NCI-H1436 treated with DMSO at 0.1 percent for 48 hours (cell line): ENCODE measurements around the gene PFKFB3.
"Not testable (repeated sequence)": the region's sequence is repeated elsewhere in the genome, so short reads cannot be mapped to it uniquely, and the experiment has no call there.

Experiments used
- DNase-seq: peaks from one replicate; lab custom pipeline; 2025; lab: John Stamatoyannopoulos, UW

The PFKFB3 gene

DNA sequence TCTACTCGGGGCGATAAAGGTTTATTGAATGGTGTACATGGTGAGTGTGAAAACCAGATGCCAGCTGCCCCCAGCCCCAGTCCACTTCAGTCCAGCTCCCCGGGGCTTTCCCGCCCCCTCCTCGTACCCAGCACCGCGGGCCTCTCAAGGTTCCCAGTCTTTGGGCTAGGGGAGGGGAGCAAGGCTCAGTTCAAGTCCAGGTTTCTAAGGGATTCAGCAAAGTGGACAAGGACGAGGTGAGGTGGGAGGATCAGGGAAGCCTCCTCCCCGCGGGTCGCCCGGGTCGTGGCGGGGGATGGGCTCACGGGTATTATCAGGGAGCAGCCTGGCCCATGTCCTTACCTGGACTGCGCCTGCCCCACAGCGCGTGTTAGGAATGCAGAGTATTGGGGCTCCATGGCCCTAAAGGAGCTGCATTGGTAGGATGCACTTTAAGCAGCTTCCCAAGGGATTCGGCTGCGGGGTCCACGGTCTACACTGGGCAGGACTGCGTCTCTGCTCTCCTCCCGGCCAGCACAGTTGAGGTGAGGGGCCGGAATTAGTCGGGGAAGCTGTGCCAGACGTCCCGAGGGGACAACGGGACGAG, 541 bp upstream of the PFKFB3 start:
- DNase-seq: no peak

DNA sequence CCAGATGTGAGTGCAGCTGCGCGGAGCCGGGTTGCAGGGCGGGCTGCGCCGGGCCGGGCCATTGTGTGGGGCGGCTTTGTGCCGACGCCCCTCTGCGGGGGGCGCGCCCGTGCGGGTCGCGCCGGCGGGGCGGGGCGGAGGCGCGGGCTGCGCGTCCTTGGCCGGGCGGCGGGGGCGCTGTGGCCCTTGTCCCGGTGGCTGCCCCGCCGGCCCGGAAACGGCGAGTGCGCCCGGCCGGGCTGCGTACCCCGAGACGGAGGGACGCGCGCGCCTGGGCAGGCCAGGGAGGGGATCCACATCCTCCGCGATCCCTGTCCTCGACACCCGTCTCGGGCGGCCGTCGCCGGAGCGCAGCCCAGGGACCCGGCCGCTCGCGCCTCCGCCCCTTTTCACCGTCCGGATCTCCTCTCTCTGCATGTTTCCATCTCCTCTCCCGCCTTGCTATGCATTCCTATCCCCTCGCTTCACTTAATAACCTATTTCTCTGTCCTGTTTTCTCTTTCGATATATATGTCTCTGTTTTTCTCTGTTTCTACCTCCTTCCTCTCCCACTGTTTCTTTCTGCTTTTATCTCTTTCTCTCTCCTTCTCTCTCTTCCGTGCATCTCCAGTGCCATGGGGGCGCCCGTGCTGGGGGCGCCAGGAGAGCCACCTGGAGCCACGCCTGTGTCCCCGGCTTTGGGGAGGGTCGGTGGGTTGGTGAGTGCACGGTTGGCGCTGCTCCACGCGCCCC, 765 bp downstream of the PFKFB3 start:
- no peak for DNase-seq

GRCh38 chr10:6204063-6204340, 1.3 kb downstream of the PFKFB3 start:
- no peak for DNase-seq

- DNase-seq: no peak
These were observed 1.8 kb downstream of the PFKFB3 start for GRCh38 chr10:6204341-6205191.

GRCh38 chr10:6206486-6206885, 3.8 kb downstream of the PFKFB3 start:
- not testable (repeated sequence) for DNase-seq

- DNase-seq: no peak
These were observed 4.9 kb downstream of the PFKFB3 start for GRCh38 chr10:6207658-6208057.

GRCh38 chr10:6208799-6209235, 6.1 kb downstream of the PFKFB3 start:
- no peak for DNase-seq

DNA sequence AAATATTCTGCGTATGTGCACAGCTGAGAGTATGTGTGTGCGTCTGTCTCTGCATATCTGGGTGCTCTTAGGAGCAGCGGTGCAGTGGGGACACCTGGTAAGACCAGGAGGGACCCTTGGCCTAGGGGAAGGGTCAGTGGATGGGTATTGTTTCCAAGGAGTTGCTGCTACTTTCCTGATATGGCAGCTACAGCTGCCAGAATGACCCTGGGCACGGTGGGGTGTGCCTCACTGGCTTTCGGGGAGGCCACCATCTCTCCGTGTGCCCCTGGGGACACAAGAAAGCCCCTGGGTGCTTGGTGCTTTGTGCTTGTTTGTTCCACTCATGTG, 8.6 kb downstream of the PFKFB3 start:
- DNase-seq: no peak

- no peak for DNase-seq
These were observed 9.2 kb downstream of the PFKFB3 start for GRCh38 chr10:6211671-6212635.

DNA sequence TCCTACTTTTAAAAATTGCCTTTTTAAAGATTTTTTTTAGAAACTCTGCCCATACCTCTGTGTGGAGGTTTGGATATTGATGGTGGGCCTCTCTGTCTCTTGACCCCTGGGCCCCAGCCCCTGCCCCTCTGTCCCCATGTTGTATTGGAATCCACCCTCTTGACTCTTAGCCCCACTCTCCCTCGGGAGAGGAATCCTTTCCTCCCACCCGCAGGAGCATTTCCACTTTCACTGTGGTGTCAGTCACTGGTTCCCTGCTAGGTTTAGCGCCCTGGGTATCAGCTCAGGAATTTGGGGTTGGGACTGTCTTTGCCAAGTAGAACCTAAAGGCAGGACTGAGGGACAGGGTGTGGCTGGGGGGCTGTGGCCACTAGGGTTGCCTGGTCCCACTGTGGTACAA, 10.1 kb downstream of the PFKFB3 start:
- no peak for DNase-seq

DNA sequence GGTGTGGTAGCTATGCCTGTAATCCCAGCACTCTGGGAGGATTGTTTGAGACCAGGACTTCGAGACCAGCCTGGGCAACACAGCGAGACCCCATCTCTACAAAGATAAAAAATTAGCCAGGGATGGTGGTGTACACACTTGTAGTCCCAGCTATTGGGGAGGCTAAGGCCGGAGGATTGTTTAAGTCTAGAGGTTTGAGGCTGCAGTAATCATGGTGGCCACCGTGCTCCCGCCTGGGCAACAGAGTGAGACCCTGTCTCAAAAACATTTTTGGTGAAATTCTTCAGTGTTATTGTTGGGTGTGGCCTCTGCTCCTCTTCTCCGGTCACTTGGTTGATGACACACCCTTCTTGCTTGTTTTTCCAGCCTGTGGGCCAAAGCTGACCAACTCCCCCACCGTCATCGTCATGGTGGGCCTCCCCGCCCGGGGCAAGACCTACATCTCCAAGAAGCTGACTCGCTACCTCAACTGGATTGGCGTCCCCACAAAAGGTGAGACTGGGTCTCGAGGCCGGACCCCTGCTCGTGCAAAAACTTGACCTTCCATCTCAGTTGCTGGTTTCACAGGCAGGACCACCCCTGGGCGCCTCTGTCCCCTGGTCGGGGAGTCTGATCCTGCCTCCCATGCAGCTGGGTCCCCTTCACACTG, 10.6 kb downstream of the PFKFB3 start:
- no peak for DNase-seq

DNA sequence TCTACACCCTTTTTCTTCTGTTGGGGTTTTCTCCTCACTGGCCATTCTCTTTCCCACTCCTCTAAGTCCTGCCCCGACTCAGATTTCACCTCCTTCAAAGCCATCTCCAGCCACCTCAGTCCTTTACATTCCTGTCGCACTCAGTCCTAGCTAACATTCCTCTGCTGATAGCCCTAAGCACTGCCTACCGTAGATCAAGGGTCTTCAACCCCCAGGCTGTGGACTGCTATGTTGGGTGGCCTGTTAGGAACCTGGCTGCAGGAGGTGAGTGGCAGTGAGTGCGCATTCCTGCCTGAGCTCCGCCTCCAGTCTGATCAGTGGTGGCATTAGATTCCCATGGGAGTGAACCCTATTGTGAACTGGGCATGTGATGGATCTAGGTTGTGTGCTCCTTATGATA, 11.2 kb downstream of the PFKFB3 start:
- no peak for DNase-seq

GRCh38 chr10:6214612-6215011, 11.9 kb downstream of the PFKFB3 start:
- DNase-seq: no peak

DNA sequence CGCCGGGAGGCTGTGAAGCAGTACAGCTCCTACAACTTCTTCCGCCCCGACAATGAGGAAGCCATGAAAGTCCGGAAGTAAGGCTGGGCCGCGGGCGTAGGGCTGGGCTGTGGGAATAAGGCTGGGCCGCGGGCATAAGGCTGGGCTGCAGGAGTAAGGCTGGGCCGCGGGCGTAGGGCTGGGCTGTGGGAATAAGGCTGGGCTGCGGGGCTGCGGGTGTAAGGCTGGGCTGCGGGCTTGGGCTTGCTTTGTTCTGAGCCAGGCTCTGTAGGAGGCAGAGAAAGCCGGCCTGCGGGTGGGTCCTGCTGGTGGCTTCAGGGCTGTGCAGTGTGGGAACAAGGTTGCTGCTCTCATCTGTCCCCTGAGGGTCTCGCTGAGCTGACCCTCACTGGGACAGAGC, 12.5 kb downstream of the PFKFB3 start:
- DNase-seq: no peak

DNA sequence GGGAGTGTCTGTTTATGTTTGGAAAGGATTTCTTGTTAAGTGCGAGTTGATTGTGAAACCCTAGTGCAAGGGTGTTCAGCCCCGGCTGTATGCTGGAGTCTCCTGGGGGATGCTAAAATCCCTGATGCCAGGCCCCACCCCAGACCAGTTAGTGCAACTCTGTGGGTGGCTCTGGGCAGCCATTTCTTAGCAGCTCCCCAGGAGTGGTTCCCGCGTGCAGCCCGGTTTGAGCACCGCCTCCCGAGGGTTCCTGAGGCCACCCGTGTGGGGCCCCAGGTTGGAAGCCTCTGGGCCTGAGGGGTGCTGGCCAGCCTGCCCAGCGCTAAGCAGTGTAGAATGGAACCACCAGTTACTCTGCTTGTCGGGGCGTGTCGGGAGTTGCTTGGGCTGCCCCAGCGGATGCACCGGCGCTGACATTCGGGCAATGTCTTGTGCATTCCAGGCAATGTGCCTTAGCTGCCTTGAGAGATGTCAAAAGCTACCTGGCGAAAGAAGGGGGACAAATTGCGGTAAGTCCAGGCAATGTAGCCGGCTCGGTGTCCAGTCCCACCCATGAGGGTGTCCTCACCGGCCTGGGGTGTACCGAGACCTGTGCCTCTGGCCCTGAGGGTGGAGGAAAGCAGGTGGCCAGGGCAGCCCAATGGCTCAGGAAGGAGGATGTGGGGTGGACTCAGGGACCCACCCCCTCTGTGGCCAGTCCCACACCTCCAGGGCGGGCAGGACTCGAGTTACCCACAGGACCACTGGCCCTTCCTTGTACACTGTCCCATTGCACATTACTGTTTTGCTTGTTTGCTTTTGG, 13.2 kb downstream of the PFKFB3 start:
- no peak for DNase-seq

DNA sequence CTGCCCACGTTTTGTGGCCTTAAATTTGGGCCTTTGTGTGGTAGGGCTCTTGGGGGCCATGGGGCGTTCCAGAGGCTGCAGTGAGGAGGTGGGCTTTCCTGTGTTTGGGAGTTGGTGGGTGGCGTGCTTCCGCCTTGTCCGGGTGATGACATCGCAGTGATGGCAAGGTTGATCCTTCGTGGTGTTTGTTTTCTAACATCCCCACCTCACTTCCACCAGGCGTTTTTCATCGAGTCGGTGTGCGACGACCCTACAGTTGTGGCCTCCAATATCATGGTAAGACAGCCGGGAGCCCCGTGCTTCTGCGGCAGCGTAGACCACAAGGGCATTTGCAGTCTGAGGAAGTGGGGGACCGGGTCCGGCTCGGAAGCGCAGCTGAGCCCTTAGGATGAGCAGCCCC, 14.2 kb downstream of the PFKFB3 start:
- DNase-seq: no peak

GRCh38 chr10:6217611-6218010, 14.9 kb downstream of the PFKFB3 start:
- no peak for DNase-seq

- no peak for DNase-seq
These were observed 16.2 kb downstream of the PFKFB3 start for GRCh38 chr10:6218692-6219493.

GRCh38 chr10:6219494-6219836, 16.7 kb downstream of the PFKFB3 start:
- no peak for DNase-seq
